HG02571 (cell line): ENCODE results near the gene LCN9.
"Not testable (repeated sequence)": the region's sequence is repeated elsewhere in the genome, so short reads cannot be mapped to it uniquely, and the experiment has no call there.

Source experiments
- ATAC-seq: cut with Tn5 transposase; IDR thresholded peaks from one replicate; pipeline ENCODE4 v1.9.1; 2021; ENCODE audit warnings: mild to moderate bottlenecking, moderate library complexity; ENCODE audit not compliant: unreplicated experiment

The LCN9 gene

GRCh38 chr9:135644631-135645218, 18.4 kb upstream of the LCN9 start:
- ATAC-seq, result no peak

GRCh38 chr9:135647884-135648283, 15.2 kb upstream of the LCN9 start:
- ATAC-seq, result no peak

DNA sequence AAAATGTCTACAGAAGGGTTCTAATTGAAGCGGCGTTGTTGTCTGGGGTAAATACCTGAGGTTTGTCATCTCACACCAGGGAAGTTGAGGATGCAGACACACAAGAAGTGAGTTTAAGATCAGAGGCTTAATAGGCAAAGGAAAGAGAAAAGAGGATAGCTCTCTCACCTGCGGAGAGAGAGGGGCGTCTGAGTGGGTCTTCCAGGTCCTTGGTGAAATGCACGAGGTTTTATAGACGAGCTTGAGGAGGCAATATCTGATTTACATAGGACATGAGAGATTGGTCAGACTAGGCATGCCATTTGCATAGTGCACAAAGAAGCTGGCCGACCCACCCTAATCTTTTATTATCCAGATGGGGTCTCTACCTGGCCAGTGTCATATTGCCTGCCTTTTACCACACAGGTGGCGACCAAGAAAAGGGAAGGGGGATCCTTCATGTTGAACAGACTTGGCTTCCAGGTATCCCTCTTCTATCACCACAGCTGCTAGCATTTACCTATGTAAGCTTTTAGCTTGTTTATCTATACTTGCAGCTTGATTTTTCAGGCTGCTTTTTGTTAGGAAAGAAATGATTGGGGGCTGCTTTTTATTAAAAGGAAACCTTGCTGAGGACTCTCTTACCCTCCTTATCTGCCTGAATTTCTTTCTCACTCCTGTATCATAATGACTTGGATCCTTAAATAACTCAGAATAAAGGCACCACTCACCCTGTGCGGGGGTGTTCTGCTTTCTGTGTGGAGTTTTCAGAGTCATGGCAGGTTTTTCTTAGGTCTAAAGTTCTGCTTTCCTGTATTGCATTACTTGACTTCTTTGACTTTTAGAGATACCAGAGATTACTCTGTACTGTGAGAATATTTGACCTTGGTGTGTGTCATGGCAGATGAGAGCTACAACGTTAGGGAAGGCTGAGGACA, 14.4 kb upstream of the LCN9 start:
- ATAC-seq, result no peak

- ATAC-seq, result no peak
Observed at GRCh38 chr9:135649508-135649907, 13.6 kb upstream of the LCN9 start.

DNA sequence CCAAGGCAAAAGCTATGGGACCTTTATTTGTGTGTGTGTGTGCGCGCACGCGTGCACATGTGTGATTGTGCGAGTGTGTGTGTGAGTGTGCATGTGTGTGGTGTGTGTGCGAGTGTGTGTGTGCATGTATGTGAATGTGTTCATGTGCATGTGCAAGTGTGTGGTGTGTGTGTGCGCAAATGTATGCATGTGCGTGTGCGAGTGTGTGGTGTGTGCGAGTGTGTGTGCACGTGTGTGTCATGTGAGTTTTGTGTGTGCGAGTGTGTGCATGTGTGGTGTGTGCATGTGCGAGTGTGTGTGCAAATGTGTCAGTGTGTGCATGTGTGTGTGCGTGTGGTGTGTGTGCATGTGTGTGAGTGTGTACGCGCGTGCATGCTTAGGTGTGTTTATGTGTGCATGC, 12.7 kb upstream of the LCN9 start:
- no peak for ATAC-seq

- no peak for ATAC-seq
Observed at GRCh38 chr9:135655317-135655716, 7.8 kb upstream of the LCN9 start.

DNA sequence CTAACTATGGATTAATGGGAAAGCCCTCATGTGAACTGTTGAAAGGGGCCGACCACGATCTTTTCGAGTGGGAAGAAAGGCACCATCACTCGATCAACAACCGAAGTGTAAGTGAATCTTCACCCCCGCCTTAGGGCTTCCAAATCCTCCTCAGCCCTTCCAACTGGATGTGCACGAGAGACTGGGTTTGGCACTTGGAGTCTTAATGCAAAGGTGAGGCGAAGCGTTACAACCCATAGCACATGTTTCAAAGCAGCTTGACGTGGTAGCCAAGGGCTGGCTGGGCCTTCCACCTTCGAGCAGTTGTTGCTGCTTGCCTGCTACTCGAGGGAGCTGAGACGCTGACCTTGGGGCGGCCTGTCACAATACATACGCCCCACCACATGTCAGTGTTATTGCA, 5.7 kb upstream of the LCN9 start:
- ATAC-seq, result no peak

DNA sequence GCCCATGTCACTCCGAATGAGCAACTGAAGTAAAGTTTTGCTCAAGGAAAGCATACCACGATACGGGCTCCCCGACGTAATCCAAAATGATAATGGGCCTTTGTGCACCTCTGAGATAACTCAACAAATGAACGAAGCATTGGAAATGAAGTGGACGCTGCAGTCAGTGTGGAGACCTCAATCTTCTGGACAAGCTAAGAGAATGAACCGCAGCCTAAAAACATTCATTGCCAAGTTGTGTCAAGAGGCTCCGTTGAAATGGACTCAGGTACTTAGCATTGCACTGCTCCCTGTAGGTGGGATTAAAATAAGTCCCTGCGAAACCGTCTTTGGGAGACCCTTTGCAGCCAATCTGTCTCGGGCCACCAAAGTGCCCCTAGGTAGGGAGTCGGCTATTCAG, 3.9 kb upstream of the LCN9 start:
- no peak for ATAC-seq

DNA sequence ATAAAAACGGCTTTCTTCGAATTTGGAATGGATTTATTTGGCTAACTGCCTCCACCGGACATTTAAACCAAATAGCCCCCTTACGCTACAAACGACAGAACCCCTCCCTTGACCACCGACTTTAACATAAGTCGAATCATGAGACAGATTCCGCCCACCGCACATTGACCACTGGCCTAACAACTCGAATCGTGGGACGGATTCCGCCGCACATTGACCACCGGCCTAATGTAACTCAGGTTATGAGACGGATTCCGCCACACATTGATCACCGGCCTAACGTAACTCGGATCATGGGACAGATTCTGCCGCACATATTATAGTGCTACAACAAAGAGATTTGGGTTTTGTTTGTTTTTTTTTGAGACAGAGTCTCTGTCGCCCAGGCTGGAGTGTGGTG, 2.7 kb upstream of the LCN9 start:
- no peak for ATAC-seq

DNA sequence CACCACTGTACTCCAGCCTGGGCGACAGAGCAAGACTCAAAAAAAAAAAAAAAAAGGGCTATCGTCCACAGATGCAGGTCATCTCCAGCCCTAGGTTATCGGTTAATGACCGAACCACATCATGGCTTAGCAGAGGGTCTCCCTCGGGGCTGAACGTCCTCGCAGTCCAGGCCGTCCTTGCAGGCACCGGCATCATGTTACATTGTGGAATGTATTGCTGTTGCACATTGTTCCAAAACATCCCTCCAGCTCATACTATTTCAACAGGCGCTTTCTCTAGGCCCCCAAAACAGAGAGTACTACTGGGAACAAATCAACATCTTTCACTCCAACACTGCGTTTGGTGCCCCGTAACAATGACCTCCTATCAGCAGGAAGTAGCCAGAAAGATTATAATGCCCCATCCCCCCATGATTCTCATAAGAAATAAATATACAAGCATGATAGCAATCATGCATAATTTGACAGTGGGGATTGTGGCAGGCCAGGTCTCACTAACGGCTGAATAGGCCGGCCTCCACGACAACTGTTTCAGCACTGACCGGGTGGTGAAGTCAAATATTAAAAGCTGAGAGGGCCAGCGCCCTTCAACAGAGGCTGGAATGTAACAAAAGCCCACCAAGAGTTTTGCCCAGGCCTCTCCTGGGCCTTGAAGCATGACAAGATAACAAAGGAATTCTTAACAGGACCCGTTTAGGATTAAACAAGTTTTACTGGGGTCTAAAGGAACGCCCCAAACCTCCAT, 1.1 kb upstream of the LCN9 start:
- ATAC-seq, result no peak

DNA sequence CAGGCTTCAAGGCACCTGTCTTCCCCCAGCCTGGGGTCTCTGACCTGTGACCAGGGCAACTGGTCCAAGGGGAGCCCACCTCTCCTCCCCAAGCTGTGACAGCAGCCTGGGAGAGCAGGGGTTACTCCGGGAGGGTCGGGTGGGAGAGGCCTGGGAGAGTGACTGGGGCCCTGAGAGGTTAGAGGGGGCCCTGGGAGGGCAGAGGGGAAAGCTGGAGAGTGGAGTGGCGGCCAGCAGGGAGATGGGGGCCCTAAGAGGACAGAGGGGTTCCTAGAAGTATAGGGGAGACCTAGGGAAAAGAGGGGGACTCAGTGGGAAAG, 302 bp downstream of the LCN9 start:
- no peak for ATAC-seq

- no peak for ATAC-seq
Observed at GRCh38 chr9:135663857-135664256, 748 bp downstream of the LCN9 start.

DNA sequence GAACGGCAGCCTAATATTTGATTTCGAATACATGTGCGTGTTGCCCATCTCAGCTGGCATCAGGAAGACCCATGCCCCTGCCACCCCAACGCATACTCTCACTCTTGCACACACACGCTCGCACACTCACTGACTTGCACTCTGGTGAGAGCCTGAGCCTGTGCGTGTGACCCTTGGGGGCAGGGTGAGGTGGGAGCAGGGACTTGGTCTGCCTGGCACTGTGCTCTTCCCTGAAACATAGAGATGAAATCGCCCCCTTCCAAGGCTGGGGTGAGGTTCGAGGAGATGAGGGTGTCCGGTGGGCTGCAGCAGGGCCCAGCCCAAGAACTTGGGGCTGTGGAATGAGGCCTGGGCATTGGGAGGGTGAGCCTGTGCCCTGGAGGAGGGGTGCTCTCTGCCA, 1.2 kb downstream of the LCN9 start:
- no peak for ATAC-seq

DNA sequence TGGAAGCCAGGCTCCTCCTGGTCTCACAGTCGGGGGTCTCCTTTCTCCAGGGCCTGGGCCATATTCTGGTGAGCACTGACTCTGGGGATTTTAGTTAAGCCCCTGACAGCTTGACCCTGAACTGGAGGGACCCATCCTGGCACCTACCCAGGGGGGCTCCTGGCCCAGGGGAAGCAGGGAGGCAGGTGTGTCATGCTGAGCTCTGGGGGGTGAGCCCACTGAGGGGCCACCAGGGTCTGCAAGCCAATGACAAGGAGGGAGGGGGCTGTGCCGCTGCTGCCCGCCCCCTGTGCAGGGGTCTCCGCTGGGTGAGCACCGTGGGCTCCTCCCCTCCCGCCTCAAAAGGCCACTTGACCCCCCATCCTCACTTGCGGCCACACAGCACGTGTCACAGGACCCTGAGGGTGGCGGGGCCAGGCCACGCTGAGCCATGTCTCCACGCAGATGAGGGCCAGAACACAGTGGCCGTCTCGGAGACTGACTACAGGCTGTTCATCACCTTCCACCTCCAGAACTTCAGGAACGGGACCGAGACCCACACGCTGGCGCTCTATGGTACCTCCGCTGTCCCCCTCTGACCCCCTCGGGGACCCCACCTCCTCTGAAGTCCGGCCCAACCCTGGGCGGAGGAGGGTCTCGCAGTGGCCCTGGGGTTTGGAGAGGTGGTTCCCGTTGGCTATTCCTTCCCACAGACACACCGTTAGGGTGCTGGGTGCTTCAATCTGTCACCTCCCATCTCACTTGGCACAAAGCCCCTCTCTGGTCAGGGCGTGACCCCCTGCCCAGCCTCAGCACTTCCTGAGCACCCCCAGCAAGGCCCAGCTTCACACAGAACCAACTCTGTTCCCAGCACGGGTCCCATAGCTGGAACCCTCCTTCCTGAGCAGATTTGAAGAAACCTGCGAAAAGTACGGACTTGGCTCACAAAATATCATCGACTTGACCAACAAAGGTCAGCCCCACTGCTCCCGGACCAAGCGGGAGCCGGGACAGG, 2.0 kb downstream of the LCN9 start:
- ATAC-seq, result no peak

GRCh38 chr9:135665795-135666189, 2.7 kb downstream of the LCN9 start:
- ATAC-seq, result no peak

GRCh38 chr9:135666534-135667462, 3.7 kb downstream of the LCN9 start:
- ATAC-seq, result no peak

DNA sequence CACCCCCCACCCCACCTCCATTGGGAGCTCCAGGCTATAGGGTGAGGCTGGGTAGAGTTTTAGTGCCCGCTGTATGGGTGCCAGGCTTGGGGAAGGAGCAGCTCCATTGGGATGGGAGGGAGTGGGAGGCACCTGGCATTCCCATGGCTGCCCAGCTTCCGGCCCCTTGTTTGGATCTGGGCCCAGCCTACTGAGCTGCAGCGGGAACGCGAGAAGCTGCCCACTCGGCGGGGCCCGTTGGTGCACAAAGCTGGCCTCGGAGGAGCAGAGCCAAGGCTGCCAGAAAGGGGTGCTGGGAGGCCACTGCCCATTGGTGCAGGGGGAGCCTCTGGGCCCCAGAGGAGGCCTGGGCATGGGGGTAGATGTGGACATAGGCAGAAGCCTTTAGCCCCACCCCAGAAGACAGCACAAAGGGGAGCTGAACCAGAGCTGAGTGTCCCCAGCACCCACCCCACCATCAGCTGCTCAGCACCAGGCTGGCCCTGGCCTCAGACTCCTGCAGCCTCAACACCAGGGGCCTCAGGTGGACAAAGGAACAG, 4.4 kb downstream of the LCN9 start:
- ATAC-seq, result no peak

DNA sequence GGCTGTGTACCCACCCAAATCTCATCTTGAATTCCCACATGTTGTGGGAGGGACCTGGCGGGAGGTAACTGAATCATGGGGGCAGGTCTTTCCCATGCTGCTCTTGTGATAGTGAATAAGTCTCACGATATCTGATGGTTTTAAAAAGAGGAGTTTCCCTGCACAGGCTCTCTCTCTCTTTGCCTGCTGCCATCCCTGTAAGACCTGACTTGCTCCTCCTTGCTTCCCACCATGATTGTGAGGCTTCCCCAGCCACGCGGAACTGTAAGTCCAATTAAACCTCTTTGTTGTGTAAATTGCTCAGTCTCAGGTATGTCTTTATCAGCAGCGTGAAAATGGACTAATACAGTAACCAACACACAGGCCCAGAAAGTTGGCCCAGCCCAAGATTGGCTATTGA, 5.9 kb downstream of the LCN9 start:
- not testable (repeated sequence) for ATAC-seq

DNA sequence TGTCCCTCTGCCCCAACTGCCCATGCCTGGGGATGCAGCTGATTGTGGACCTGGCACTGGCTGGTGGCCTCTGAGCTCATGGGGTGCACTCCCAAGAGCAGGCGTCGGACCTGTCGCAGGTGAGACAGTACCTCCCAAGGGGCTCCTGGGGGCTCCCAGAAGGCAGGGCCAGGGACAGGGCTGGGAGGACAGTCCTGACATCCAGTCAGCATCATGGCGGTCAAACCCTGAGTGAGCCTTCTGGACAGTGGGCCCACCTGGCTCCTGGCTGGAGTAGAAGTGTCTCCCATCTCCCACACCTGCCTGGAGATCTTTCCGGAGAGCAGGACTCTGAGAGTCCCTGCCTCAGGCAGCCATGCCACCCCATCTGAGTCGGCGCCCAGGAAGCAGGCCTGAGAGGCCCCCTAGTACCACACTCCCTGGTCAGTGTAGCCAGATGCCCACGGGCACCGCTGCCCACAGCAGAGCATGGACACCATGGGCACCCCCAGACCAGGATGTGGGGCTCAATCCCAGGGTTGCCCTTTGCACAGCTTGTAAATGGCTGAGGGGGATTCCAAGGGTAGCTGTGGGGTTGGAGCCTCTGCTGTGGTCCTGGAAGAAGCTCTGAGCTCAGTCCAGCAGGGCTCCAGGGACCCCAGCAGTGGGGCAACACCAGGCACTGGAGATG, 6.6 kb downstream of the LCN9 start:
- ATAC-seq, result no peak
